ENCODE results near the gene CSAD.
"Not testable (repeated sequence)": the region's sequence is repeated elsewhere in the genome, so short reads cannot be mapped to it uniquely, and the experiment has no call there.

Gene CSAD

DNA sequence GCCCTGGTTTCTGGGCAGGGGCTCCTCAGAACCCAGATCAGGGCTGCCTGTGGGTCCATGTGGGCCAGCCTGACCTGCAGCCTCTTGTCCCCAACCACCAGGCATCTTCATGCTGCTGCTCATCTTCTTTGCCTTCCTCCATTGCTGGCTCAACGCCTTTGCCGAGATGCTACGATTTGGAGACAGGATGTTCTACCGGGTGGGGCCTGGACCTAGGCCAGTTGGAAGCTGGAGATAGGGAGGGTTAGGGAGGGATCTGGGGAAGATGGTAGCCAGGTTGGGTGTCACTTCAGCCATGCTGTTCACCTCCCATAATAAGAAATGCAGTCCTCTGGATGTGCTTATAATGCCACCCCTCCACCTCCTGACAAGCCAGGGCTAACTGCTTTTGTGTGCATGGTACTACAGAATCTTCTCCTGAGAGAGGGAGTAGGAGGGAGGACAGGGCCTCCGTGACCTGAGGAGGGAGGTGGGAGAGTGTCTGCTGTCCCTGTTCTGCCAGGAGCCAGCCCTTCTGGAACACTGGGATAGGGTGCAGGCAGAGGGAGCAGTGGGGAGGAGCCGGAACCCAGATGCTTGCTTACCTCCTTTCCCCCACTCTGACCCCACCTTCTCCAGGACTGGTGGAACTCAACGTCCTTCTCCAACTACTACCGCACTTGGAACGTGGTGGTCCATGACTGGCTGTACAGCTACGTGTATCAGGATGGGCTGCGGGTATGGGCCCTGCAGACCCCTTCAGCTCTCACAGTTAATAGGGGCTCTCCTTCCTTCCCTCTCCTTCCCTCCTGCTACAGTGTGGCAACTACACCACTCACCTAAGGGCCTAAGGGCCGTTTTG lies 59.8 kb downstream of the CSAD start:
- no peak for DNase-seq (ENCODE audit: low read depth, low spot score)
- no peaks in the 10 kb centered on the region for H3K36me3 ChIP-seq (ENCODE audit: control insufficient read depth, insufficient read depth, low read length)
- H3K4me3 ChIP-seq (ENCODE audit: low read length), result no peak overlapping the region
- no peak overlapping the region for H3K27ac ChIP-seq (ENCODE audit: low read length)
- no peaks in the 10 kb centered on the region for H3K4me1 ChIP-seq (ENCODE audit: control insufficient read depth, insufficient read depth, low read length)
- no CpG with 5 or more reads among the region's 12 CpGs for WGBS (ENCODE audit: insufficient coverage, insufficient read length)
- no peaks in the 10 kb centered on the region for H3K9me3 ChIP-seq (ENCODE audit: control insufficient read depth, insufficient read depth, low read length)
- H3K27me3 ChIP-seq (ENCODE audit: control insufficient read depth, insufficient read depth, low read length), result no peaks in the 10 kb centered on the region

DNA sequence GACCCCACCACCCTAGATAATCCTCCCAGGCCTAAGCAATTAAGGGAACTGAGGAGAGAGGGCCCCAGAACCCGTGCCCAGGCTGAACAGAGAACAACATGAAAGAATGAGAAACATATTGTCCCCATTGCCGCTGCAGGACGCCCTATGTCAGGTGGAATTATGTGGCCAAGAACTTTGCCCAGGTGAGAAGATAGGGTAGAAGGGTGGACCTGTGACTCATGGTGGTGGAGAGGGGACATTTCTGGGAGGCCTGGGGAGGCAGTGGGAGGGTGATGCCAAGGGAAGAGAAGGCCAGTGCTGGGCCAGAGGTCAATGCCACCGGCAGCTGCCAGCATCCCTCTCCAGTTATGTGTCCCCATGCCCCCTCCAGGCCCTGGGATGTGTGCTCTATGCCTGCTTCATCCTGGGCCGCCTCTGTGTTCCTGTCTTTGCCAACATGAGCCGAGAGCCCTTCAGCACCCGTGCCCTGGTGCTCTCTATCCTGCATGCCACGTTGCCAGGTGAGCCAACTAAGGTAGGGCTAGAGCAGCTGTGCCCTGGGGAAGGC lies 61.9 kb downstream of the CSAD start:
- no peak overlapping the region for H3K27ac ChIP-seq (ENCODE audit: low read length)
- no CpG with 5 or more reads among the region's 8 CpGs for WGBS (ENCODE audit: insufficient coverage, insufficient read length)
- DNase-seq (ENCODE audit: low read depth, low spot score), result no peak
- no peak overlapping the region for H3K4me3 ChIP-seq (ENCODE audit: low read length)
- no peaks in the 10 kb centered on the region for H3K36me3 ChIP-seq (ENCODE audit: control insufficient read depth, insufficient read depth, low read length)
- peaks cover 2% of the 10 kb centered on the region for H3K4me1 ChIP-seq (ENCODE audit: control insufficient read depth, insufficient read depth, low read length)
- H3K9me3 ChIP-seq (ENCODE audit: control insufficient read depth, insufficient read depth, low read length), result no peaks in the 10 kb centered on the region
- H3K27me3 ChIP-seq (ENCODE audit: control insufficient read depth, insufficient read depth, low read length), result no peaks in the 10 kb centered on the region

DNA sequence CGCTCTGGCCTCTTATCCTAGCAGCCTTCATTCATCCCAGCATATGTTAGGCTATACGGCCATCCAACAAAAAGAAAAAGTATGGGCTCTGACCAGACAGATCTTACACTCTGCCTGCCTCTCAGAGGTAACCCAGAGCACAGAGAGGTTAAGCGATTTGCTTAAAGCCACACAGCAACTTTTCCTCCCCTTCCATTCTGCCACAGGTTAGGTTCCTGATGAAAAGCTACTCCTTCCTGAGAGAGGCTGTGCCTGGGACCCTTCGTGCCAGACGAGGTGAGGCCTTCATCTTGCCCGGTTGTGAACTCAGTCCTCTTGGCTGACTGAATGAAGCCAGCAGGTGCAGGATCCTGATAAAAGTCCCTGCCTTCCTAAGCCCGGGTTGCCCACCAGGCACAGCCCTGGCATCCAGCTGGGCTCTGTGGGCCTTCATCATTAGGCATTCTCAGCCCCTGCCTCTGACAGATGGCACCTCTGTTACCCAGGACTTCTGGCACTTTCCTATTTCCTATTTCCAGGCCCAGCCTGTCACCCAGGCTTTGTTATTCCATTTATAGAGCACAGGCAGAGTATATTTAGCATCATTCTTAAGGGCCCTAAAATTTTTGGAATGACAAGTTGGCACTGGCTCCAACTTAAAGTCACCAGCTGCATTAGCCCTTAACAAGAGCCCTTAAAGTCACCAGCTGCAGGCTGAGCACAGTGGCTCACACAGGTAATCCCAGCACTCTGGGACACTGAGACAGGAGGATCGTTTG lies 64.7 kb downstream of the CSAD start:
- no peak for DNase-seq (ENCODE audit: low read depth, low spot score)
- H3K4me1 ChIP-seq (ENCODE audit: control insufficient read depth, insufficient read depth, low read length), result peaks cover 2% of the 10 kb centered on the region
- no CpG with 5 or more reads among the region's 8 CpGs for WGBS (ENCODE audit: insufficient coverage, insufficient read length)
- no peak overlapping the region for H3K27ac ChIP-seq (ENCODE audit: low read length)
- no peaks in the 10 kb centered on the region for H3K36me3 ChIP-seq (ENCODE audit: control insufficient read depth, insufficient read depth, low read length)
- H3K4me3 ChIP-seq (ENCODE audit: low read length), result no peak overlapping the region
- no peaks in the 10 kb centered on the region for H3K9me3 ChIP-seq (ENCODE audit: control insufficient read depth, insufficient read depth, low read length)
- H3K27me3 ChIP-seq (ENCODE audit: control insufficient read depth, insufficient read depth, low read length), result no peaks in the 10 kb centered on the region

DNA sequence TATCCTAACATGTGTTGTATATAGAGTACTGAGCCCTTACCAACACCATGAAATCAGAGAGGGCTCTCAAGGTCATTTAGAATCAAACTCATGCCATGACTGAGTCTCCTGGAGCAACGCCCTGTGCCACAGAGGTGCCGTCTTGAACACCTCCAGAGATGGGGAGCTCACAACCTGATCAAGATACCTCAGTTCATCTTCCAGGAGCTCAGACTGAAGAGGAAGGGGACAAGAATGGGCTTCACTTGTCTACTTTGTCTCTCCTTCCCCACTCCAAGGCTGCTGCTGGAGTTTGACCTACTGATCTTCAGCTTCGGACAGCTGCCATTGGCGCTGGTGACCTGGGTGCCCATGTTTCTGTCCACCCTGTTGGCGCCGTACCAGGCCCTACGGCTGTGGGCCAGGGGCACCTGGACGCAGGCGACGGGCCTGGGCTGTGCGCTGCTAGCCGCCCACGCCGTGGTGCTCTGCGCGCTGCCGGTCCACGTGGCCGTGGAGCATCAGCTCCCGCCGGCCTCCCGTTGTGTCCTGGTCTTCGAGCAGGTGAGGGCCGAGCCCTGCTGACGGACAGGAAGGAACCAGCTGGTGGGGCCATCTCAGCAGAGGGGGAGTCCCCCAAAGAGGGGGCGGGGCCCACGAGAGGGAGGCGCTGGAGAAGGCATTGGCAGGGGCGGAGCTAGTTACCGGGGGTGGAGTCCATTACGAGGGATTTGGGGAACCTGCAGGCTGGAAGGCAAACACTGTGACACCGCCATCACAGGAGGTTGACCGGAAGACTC lies 65.4 kb downstream of the CSAD start:
- Histone ChIP-seq H3K27ac (ENCODE audit: low read length) (no peak overlapping the region), H3K4me1 (ENCODE audit: control insufficient read depth, insufficient read depth, low read length) (peaks cover 2% of the 10 kb centered on the region), H3K4me3 (ENCODE audit: low read length) (no peak overlapping the region), H3K27me3 (ENCODE audit: control insufficient read depth, insufficient read depth, low read length) (no peaks in the 10 kb centered on the region), H3K36me3 (ENCODE audit: control insufficient read depth, insufficient read depth, low read length) (no peaks in the 10 kb centered on the region), H3K9me3 (ENCODE audit: control insufficient read depth, insufficient read depth, low read length) (no peaks in the 10 kb centered on the region)
- WGBS (ENCODE audit: insufficient coverage, insufficient read length), result no CpG with 5 or more reads among the region's 33 CpGs
- no peak for DNase-seq (ENCODE audit: low read depth, low spot score)

DNA sequence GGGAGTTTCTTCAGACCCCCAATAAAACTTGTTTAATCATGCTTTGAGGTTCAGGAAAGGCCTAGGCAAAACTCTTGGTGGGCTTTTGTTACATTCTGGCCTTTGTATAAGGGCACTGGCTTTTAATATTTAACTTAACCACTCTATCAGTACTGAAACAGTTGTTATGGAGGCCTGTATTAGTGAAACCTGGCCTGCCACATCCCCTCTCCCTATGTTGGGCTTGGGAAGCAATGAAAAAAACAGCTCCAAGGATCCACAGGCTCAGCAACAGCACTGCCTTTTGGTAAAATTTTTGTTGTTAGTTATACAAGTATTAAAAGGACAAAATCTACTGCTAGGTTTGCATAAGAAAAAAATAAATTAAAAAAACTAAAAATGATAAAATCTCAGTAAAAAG lies 66.8 kb downstream of the CSAD start:
- no peak overlapping the region for H3K4me3 ChIP-seq (ENCODE audit: low read length)
- no peak overlapping the region for H3K27ac ChIP-seq (ENCODE audit: low read length)
- H3K27me3 ChIP-seq (ENCODE audit: control insufficient read depth, insufficient read depth, low read length), result no peaks in the 10 kb centered on the region
- DNase-seq (ENCODE audit: low read depth, low spot score), result no peak
- peaks cover 2% of the 10 kb centered on the region for H3K4me1 ChIP-seq (ENCODE audit: control insufficient read depth, insufficient read depth, low read length)
- no peaks in the 10 kb centered on the region for H3K36me3 ChIP-seq (ENCODE audit: control insufficient read depth, insufficient read depth, low read length)
- no peaks in the 10 kb centered on the region for H3K9me3 ChIP-seq (ENCODE audit: control insufficient read depth, insufficient read depth, low read length)

DNA sequence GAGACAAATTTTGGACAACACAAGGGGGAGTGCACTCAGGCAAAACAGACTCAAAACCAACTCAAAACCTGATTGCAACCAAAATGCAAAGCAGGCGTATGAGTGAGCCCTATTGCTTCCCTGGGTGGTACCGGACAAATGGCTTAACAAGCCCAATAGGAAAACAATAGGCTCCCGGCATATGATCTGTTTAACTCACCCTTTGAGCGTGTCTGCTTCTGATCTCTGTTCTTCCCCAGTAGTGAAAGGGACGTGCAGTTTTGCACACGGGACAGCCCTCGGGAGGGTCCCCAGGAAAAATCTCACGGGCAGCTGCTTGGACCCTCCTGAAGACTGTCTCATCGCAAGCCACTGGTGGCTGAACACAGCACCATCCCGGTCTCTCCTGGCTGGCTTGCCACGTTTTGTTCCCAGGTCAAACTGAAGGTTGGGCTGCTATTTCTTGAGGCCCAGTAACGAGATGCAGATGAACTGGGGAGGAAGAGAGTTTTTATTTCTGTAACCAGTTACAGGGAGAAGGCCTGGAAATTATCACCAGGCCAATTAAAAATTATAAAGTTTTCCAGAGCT lies 67.5 kb downstream of the CSAD start:
- WGBS (ENCODE audit: insufficient coverage, insufficient read length), result no CpG with 5 or more reads among the region's 12 CpGs
- H3K9me3 ChIP-seq (ENCODE audit: control insufficient read depth, insufficient read depth, low read length), result no peaks in the 10 kb centered on the region
- no peak overlapping the region for H3K4me3 ChIP-seq (ENCODE audit: low read length)
- DNase-seq (ENCODE audit: low read depth, low spot score), result no peak
- H3K36me3 ChIP-seq (ENCODE audit: control insufficient read depth, insufficient read depth, low read length), result no peaks in the 10 kb centered on the region
- H3K4me1 ChIP-seq (ENCODE audit: control insufficient read depth, insufficient read depth, low read length), result peaks cover 2% of the 10 kb centered on the region
- no peak overlapping the region for H3K27ac ChIP-seq (ENCODE audit: low read length)
- H3K27me3 ChIP-seq (ENCODE audit: control insufficient read depth, insufficient read depth, low read length), result no peaks in the 10 kb centered on the region

DNA sequence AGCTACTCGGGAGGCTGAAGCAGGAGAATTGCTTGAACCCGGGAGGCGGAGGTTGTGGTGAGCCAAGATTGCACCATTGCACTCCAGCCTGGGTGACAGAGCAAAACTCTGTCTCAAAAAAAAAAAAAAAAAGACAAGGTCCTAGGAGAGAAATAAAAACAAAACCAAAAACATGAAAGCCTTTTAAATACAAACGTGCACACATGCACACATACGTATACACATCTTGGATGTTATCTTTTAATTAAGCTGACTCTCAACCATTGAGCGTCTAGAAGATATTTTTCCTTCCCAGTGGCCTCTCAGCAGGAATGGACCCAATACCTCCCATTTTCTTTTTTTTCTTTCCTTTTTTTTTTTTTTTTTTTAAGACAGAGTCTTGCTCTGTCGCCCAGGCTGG lies 68.3 kb downstream of the CSAD start:
- H3K36me3 ChIP-seq (ENCODE audit: control insufficient read depth, insufficient read depth, low read length); H3K9me3 ChIP-seq (ENCODE audit: control insufficient read depth, insufficient read depth, low read length); H3K27me3 ChIP-seq (ENCODE audit: control insufficient read depth, insufficient read depth, low read length); H3K27ac ChIP-seq (ENCODE audit: low read length); DNase-seq (ENCODE audit: low read depth, low spot score); H3K4me1 ChIP-seq (ENCODE audit: control insufficient read depth, insufficient read depth, low read length); H3K4me3 ChIP-seq (ENCODE audit: low read length): not testable (repeated sequence)
- WGBS (ENCODE audit: insufficient coverage, insufficient read length), result no CpG with 5 or more reads among the region's 7 CpGs

Data from iPS DF 6.9 (cell line).